ENCODE data around the gene TNS3. TPM values are rescaled to one million over a fixed set of nuclear protein-coding genes. Genes with fewer than 3 reads are reported as not detected.

Gene TNS3
- total RNA-seq, 1 experiment from 2014 or later, result 9.5 TPM

GRCh38 chr7:47493976-47494911 is 87.7 kb downstream of the TNS3 start:
- H3K9me3 Mint-ChIP-seq, result peaks cover 0 to 3% of the 10 kb centered on the region in 2 experiments; a peak in 1 of 5 replicates
- H2BK15ac ChIP-seq (ENCODE audit: low read depth, low read length), result no peak overlapping the region
- H3K27me3 ChIP-seq (ENCODE audit: insufficient read depth, low read length), result no peaks in the 10 kb centered on the region
- H3K56ac ChIP-seq (ENCODE audit: insufficient read length, low read depth, low read length), result no peak overlapping the region
- no peaks in the 10 kb centered on the region; the same call in 1 of the 2 replicates for H3K4me1 ChIP-seq (ENCODE audit: insufficient read depth, low read length)
- no peaks in the 10 kb centered on the region for H3K9me3 ChIP-seq (ENCODE audit: control insufficient read depth, low read depth, low read length)
- peaks cover 25 to 48% of the 10 kb centered on the region in 2 experiments for H3K4me1 Mint-ChIP-seq
- H3K4me2 ChIP-seq (ENCODE audit: insufficient read depth, insufficient read length, low read length), result no peak overlapping the region
- no peak overlapping the region for H2BK120ac ChIP-seq (ENCODE audit: low read depth, low read length, poor library complexity, severe bottlenecking)
- H3K14ac ChIP-seq (ENCODE audit: insufficient read depth, low read length), result no peak overlapping the region
- no peak overlapping the region for H3K4ac ChIP-seq (ENCODE audit: low read depth, low read length)
- no peak overlapping the region for H2AK5ac ChIP-seq (ENCODE audit: insufficient read length, low read length)
- no peak overlapping the region for H3K23ac ChIP-seq (ENCODE audit: insufficient read length, low read depth, low read length)
- no peak overlapping the region for H4K91ac ChIP-seq (ENCODE audit: insufficient read length, low read depth, low read length)
- TF ChIP-seq, protein P1, sequence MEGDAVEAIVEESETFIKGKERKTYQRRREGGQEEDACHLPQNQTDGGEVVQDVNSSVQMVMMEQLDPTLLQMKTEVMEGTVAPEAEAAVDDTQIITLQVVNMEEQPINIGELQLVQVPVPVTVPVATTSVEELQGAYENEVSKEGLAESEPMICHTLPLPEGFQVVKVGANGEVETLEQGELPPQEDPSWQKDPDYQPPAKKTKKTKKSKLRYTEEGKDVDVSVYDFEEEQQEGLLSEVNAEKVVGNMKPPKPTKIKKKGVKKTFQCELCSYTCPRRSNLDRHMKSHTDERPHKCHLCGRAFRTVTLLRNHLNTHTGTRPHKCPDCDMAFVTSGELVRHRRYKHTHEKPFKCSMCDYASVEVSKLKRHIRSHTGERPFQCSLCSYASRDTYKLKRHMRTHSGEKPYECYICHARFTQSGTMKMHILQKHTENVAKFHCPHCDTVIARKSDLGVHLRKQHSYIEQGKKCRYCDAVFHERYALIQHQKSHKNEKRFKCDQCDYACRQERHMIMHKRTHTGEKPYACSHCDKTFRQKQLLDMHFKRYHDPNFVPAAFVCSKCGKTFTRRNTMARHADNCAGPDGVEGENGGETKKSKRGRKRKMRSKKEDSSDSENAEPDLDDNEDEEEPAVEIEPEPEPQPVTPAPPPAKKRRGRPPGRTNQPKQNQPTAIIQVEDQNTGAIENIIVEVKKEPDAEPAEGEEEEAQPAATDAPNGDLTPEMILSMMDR (conservative IDR thresholded peaks at IDR 0.05), result no peak
- no peaks in the 10 kb centered on the region for H3K79me1 ChIP-seq (ENCODE audit: insufficient read depth, low read depth, low read length, poor library complexity, severe bottlenecking)
- no peak overlapping the region for H4K5ac ChIP-seq (ENCODE audit: insufficient read length, low read depth, low read length)
- DNase-seq, result no peak
- no peak overlapping the region for H3K9ac ChIP-seq (ENCODE audit: extremely low read depth, insufficient read length, low read length)
- no peaks in the 10 kb centered on the region for H3K23me2 ChIP-seq (ENCODE audit: insufficient read length, low read depth, low read length, poor library complexity, severe bottlenecking)
- H3K18ac ChIP-seq (ENCODE audit: insufficient read length, low read depth, low read length), result no peak overlapping the region
- H3K79me2 ChIP-seq (ENCODE audit: insufficient read depth, low read length), result no peaks in the 10 kb centered on the region
- WGBS (ENCODE audit: extremely low coverage, insufficient read length, low lambda C conversion rate), result no CpG with 5 or more reads among the region's 14 CpGs
- H3K27me3 Mint-ChIP-seq (ENCODE audit: low read depth), result peaks cover 49% of the 10 kb centered on the region
- peak overlapping the region in 1 of 2 experiments; percentile 53; a peak in 2 of 5 replicates for H3K4me3 Mint-ChIP-seq
- no peak overlapping the region for H4K8ac ChIP-seq (replicated peaks; ENCODE audit: insufficient read length, low read depth, low read length)
- no peak overlapping the region for H3K27ac ChIP-seq (ENCODE audit: insufficient read length, low read depth, low read length)
- H4K20me1 ChIP-seq (ENCODE audit: control insufficient read depth, insufficient read depth, insufficient read length), result no peaks in the 10 kb centered on the region
- H2BK20ac ChIP-seq (ENCODE audit: low read depth, low read length, poor library complexity, severe bottlenecking), result no peak overlapping the region
- H2BK5ac ChIP-seq (ENCODE audit: insufficient read length, low read length), result no peak overlapping the region
- no peak overlapping the region for H2AFZ ChIP-seq (ENCODE audit: low read length)
- H3K36me3 Mint-ChIP-seq (ENCODE audit: insufficient read depth in 1 of 3, low read depth in 3 of 3), result no peaks in the 10 kb centered on the region; a peak in 2 of 7 replicates
- H2BK12ac ChIP-seq (ENCODE audit: insufficient read length, low read depth, low read length), result no peak overlapping the region
- H3K27ac Mint-ChIP-seq, result no peak overlapping the region; a peak in 1 of 7 replicates
- H3T11ph ChIP-seq (ENCODE audit: low read length), result no peak overlapping the region
